ENCODE results near the gene TAOK2.

DNA sequence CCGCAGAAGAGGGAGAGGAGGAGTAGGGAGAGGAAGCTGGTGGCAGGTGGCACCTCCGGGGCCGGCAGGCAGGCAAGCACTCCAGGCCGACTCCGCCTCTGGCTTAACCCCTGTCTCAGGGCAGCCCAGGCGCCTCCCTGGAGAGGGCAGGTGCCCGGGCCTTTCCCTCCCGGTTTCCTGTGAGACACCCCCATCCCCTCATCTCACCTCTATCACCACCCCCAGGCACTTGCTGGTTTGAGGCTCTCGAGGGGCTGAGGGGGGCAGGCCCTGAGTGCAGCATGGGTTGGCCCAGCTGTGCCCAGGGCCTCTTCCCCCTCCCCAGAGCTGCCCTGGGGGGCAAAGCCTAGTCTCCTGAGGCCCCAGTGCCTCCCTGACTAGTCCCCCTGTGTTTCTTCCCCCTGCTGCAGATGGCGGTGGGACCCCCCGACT lies 31.2 kb downstream of the TAOK2 start:
- TF ChIP-seq EP300 (IDR thresholded peaks at IDR 0.05): no peak
- TF ChIP-seq, protein P1, sequence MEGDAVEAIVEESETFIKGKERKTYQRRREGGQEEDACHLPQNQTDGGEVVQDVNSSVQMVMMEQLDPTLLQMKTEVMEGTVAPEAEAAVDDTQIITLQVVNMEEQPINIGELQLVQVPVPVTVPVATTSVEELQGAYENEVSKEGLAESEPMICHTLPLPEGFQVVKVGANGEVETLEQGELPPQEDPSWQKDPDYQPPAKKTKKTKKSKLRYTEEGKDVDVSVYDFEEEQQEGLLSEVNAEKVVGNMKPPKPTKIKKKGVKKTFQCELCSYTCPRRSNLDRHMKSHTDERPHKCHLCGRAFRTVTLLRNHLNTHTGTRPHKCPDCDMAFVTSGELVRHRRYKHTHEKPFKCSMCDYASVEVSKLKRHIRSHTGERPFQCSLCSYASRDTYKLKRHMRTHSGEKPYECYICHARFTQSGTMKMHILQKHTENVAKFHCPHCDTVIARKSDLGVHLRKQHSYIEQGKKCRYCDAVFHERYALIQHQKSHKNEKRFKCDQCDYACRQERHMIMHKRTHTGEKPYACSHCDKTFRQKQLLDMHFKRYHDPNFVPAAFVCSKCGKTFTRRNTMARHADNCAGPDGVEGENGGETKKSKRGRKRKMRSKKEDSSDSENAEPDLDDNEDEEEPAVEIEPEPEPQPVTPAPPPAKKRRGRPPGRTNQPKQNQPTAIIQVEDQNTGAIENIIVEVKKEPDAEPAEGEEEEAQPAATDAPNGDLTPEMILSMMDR (IDR thresholded peaks at IDR 0.05): no peak

All from tibial nerve (tissue), 4 donors.